SH-SY5Y (cell line): Measurements from ENCODE around the gene RTF2.

Experiments
- GATA2 ChIP-seq: IDR thresholded peaks from 2 replicates; pipeline ENCODE4 v1.6.1; 2011; ENCODE audit warnings: mild to moderate bottlenecking, low read depth, low read length
- GATA3 ChIP-seq: IDR thresholded peaks from 2 replicates; pipeline ENCODE4 v1.6.1; 2011; ENCODE audit warnings: low read depth, mild to moderate bottlenecking, low read length, moderate library complexity

RTF2 gene

DNA sequence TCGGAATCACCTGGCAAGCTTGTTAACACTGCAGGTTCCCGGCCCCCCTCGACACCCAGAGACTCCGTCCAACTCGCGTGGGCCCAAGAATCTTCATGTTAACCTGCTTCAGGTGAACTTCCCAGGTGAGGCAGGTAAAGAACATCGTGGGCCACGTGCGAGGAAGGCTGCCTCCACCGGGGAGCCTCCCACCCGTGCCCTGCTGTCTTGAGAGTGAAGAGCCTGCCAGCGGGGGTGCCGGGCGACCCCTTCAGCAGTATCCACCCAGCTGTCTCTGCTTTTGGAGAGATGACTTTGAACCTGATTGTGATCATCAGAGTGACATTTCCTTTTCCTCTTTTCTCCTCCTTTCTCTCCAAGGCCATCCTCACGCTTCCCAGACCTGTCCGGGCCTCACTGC, 22.9 kb upstream of the RTF2 start:
- TF ChIP-seq GATA3 = no peak
- no peak for TF ChIP-seq GATA2

DNA sequence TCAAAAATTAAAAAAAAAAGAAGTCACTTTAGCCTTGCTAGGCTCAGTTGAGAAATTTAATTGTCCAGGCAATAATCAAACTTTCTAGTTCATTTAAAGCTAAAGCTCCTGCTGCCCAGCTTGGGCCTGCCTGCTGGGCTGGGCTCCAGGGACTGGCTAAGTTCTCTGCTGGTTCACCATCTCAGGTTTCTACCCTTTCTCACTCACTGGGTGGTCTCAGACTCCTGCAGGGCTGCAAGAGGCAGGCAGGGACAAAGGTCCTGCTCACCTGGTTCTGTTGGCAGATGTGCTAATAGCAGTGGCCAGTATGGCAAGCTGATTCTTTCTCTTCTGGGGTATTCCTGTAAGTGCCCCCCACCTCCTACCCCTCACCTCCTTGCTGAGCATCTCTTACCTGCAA, 21.2 kb upstream of the RTF2 start:
- TF ChIP-seq GATA2 = no peak
- no peak for TF ChIP-seq GATA3

DNA sequence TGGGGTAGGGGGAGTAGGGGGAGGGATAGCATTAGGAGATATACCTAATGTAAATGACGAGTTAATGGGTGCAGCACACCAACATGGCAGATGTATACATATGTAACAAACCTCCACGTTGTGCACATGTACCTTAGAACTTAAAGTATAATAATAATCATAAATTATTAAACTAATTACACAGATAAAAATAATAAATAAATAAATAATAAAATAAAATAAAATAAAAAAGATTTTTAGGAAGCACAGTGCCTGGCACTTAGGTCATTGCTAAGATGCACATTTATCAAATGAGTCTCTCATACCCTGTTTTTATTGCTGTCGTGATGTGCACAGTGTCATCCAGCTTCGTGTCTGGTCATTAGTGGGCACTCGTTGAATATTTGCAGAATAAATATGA, 19.0 kb upstream of the RTF2 start:
- TF ChIP-seq GATA2 (no peak), GATA3 (no peak)

DNA sequence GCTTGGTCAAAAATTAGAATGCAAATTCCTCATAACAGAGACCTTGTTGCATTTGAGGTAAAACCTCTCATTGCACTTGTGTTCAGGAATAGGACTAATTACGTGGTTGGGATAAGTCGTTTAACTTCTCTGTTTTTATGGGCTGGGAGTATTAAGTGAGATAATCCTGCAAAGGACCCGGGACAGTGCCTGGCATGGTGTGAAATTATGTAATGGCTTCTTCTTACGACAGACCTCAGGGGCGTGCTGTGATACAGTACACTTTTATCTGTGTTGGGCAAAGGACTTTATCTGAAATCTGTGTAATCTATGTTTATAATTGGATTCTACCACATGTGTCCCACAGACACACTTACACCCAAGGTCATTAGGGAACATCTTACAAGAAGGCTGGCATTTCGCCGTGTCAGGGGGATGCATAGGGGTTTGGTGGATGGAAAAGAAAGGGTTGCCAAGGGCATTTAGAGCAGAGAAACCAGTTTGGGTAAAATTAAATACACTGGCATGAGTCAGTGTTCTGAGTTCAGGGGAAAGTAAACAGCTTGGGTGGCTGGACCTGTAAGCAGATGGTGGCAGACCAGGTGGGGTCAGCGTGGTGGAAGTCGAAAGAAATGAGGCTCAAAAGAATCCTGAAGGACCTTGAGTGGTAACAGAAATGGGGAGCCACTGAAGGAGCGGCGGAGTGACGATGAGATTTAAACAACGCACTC, 17.2 kb upstream of the RTF2 start:
- no peak for TF ChIP-seq GATA3
- TF ChIP-seq GATA2 = no peak

DNA sequence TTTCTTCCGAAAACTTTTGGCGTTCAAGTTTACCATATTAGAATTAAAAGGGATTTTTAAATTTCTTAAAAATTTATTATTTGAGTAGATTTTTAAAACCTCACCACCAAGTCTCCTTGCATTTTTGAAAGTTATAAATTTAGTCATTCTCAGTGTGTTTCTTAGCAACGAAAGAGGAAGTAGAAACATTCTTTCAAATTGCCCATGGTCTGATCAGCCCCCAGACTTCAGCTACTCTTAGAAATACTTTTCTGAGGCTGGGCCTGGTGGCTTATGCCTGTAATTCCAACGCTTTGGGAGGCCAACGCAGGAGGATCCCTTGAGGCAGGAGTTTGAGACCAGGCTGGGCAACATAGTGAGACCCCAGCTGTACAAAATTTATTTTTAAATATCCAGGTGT, 15.1 kb upstream of the RTF2 start:
- TF ChIP-seq GATA3 (no peak), GATA2 (no peak)

DNA sequence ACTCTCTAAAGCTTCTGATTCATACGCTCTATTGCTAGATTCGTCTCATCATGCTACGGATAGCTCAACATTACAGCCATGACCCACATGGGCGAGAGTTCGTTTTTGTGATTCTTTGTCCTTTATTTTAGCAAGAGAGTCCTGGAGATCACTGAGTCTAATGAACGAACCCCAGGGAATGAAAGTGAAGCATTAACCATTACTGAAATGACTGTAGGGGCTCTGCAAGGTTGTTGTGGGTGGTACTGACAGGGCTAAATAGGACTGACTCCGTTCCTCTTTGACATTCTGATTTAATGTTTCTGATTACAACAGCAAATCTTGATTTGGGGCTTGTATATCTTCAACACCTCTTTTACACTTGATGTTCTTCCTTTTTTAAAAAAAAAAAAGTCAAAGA, 13.7 kb upstream of the RTF2 start:
- TF ChIP-seq GATA3 (no peak), GATA2 (no peak)

DNA sequence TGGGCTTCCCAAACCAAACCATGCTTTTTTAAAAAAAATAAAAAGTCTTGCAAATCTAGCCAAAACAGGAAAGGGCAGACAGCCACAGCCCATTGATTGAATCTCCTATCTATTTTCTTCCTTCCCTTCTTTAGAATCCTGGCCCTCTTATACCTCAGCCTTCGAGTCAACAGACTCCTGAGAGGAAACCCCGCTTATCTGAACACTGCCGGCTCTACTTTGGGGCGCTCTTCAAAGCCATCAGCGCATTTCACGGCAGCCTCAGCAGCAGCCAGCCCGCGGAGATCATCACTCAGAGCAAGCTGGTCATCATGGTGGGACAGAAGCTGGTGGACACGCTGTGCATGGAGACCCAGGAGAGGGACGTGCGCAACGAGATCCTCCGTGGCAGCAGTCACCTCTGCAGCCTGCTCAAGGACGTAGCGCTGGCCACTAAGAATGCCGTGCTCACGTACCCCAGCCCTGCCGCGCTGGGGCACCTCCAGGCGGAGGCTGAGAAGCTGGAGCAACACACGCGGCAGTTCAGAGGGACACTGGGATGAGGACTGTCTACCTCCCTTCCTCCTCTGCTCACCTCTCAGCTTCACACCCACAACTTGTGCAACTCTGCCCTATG, 10.1 kb upstream of the RTF2 start:
- no peak for TF ChIP-seq GATA2
- TF ChIP-seq GATA3 = no peak

DNA sequence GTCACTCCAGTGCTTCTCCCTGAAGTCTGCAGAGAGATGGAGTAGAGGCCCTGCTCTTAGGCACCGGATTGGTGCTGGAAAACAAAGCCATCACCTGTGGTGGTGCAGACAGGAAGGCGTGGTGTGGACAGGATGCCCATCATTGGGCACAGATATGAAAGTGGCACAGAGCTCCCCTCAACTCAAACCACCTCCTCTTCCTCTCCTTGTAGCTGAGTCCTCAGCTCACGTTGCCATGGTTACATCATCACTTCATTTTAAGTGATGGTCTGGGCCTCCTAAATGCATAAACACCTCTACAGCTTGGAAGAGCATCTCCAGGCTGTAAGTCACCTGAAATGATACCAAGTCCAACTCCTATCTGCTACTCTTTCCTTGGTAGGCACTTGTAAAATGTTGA, 8.0 kb upstream of the RTF2 start:
- TF ChIP-seq GATA2 = no peak
- TF ChIP-seq GATA3 = no peak

DNA sequence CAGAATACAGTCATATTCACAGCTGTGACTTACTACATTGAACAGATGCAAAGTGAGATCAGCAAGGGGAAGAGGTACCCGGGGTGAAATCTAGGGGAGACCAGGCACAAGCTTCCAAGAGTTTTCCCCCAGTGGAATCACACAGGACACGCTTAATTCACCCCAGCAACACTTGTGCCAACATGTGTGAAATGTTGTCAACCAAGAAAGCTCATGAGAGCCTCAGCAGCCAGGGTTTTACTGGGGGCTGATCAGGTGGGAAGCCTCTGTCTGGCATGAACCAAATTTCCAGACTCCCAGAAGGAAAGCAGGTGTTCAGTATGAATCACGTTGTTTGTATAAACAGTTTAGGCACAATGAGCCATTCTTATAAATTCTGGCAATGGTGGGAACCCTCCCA, 6.9 kb upstream of the RTF2 start:
- TF ChIP-seq GATA2 (no peak), GATA3 (no peak)

DNA sequence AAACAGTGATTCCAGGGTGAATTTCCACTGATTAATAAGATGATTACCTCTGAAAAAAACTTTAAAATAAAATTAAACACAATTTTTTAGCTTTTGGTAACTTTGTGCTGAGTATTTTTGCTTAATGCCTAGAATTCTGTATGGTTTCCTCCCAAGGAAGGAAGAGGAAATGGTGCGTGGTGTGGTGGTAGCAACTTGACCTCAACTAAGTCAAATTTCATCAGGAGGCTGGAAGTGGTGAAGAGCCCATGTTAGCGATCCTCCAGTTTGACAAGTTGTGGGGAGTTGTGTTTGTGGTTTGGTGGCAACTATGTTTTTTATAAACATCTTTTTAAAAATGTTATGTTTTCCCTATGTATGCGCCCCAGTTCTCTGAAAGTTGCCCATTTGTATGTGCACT, 5.0 kb upstream of the RTF2 start:
- no peak for TF ChIP-seq GATA2
- TF ChIP-seq GATA3 = no peak

DNA sequence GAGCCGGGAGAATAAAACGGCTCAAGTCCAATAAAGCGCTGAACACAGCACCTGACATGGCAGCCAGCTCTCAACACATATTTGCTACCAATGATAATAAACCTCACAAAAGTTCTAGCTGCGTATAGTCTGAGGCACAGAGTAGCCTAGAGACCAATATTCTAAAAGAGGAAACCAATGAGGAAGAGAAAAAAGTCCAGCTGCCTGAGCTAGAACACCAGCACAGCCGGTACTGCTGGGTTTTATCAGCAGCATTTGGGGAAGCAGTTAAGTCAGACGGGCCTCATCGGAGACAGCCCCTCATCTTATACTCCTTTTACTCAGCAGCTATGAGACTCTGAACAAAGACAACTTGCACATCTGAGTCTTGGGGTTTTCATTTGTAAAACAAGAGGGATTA, 2.4 kb upstream of the RTF2 start:
- TF ChIP-seq GATA3 (no peak), GATA2 (no peak)

DNA sequence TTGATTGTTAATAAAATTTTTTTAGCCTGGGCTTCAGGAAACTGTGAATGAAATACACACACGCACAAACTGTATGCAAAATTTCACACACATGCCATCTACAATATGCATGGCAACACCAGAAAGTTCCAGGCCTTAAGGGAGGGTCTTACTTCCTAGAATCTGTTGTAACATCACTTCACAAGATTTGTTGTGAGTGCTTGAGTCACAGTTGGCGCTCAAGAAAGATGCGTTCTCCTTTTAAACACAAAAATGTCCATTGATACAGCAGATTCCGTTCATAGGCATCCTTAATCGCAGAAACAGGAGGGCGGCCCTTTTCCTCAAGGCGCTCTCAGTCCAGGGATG, 485 bp upstream of the RTF2 start:
- TF ChIP-seq GATA2 (no peak), GATA3 (no peak)

DNA sequence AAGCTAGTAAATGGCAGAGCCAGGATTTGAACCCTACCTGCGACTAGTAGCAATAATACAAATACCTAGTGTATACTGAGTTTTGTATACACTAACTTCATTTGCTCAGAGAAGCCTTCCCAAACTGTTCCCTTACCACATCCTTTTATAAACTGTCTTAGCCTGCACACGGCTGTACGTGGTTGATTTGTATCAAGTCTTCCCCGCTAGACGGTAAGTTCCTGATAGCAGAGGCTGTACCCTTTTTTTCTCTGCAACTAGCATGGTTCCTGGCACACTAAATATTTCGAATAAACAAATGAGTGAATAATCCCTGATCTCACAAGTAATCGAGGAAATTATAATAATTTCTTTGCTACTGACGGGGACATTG, 636 bp downstream of the RTF2 start:
- TF ChIP-seq GATA2 (no peak), GATA3 (no peak)

DNA sequence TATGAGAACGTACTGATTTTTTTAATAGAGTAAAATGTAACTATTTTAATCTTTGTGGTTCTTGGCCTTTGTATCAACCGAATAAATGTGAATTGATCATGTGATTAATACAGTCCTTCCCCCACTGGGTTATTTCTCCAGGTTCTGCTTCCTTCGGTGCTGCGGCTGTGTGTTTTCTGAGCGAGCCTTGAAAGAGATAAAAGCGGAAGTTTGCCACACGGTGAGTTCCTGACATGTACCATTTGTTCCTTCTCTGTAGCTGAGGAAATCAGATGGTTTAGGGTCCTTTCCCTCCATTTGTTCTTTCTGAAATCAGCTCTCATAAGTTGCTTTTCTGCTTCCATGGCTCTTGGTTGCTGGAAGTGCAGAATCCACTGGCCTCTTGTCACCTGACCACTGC, 15.5 kb downstream of the RTF2 start:
- TF ChIP-seq GATA2 = no peak
- no peak for TF ChIP-seq GATA3

DNA sequence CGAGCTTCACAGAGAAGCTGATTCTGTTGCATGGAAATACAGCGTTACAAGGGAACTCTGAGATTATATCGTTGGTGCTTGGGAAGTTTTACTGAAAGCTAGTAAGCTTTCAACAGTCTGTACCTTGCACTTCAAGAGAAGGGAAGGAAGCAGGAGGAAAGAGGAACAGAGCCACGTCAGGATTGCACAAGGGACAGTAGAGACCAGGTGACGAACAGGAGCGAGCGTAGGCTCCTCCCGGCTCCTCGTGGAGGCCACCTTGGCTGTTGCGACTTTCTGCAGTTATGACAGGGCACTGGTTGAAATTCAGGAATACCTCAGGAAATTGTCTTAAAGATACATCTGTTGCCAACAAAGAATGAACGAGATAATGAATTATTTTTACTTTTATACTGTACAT, 18.8 kb downstream of the RTF2 start:
- TF ChIP-seq GATA2 (no peak), GATA3 (no peak)

DNA sequence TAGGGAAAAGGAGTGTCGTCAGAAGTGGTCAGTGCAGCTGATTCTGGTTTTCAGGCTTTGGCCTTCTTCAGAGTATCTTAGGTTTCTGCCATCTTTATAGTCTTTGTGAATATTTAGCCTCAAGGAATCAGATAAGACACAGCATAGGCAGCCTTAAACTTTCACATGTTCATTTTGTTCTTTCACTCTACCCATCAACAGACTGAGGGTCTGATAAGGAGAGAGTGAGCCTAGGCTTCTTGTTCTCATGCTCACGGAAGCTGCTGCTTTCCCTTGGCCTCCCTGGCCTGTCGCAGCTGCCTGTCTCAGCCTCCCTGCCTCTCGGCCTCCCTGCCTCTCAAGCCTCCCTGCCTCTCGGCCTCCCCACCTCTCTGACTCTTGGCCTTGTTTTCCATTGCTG, 20.1 kb downstream of the RTF2 start:
- TF ChIP-seq GATA3 = no peak
- TF ChIP-seq GATA2 = no peak
